Right renal cortex interstitium (tissue), 3 donors: ENCODE results near the gene DTNBP1. TPM values are rescaled to one million over a fixed set of nuclear protein-coding genes. Genes with fewer than 3 reads are reported as not detected.

Source experiments
- DNase-seq, 3 donors: peaks; one replicate each; pipeline ENCODE4 v3.0.0-alpha.2; 2013; ENCODE audit warnings: low read depth in 3 of 3, low spot score in 2 of 3
- polyA plus RNA-seq, 3 donors: library from polyadenylated mRNA; unstranded; fragments of 120-200 nt; gene quantifications; one replicate each; pipeline ENCODE4 v1.2.1, GENCODE V29; 2013; ENCODE audit not compliant: insufficient read length in 3 of 3

Gene DTNBP1
- polyA plus RNA-seq, 3 donors: 25.9 to 28.5 (median 26.7) TPM

DNA sequence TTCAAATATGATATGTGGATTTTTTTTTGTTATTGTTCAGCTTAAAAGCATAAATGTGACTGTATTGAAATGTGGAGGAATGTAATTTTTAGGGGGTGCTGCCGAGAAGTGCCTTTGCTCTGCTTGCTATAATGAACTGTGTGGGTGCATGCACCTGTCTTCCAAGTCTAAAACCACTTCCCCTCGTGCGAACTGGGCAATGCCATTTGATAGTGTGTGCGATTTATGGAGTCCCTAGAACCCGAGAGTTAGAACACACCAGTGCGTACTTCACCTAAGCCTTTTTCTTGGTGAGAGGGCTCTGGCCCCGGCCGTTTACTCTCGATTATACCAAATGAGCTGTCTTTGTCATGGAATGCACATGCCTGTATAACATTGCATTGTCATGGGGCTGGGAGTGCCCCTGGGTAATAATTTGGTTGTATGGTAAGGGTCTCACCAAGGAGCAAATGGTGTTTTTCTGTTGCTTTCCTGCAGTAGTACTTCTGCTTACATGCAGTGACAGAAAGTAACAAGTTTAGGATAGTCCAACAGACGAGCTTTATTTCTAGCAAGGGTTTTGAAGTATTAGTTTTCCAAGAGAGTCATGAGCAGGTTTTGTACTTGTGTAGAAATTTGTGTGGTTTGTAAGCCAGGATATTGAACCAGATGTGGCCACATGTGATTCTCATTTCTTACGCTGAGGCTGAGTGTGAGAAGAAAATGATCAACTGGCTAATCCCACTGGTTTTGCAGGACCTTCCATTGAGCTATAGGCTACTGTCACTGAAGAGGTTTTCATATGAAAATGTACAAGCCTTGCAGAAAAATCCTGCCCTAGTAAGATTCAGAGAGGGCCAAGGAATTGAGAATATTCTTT lies 172.4 kb downstream of the DTNBP1 start:
- DNase-seq: no peak

DNA sequence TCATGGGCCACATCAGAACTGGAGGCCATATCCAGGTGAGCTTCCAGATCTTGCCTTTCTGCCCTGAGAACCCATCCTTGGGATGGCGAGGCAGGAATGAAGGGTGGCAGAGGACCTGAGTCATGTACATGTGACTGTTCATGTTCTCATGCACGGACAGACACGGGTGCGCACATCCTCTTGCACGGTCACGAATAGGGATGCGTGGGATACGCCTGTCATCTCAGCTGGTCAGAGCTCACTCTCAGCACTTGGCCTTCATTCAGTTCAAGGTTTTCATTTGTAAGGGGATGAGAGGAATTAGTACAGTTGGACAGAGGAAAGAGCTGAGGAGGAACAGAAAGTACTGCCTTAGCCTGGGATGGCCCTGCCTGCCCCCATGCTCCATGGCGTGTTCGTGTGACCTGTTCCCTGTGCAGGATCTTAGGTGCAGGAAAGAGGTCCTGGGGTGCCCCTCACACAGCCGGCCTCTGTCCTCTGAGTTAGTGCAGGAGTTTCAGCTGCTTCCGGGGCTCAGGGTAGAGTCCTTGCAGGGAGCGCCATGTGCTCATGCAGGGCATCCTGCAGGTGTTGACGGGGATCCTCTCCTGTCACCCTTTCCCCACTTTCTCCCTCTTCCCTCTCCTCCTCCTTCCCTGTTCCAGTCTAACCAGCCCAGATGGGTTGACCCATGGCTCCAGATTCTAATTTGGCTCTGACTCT lies 173.4 kb downstream of the DTNBP1 start:
- DNase-seq: no peak

DNA sequence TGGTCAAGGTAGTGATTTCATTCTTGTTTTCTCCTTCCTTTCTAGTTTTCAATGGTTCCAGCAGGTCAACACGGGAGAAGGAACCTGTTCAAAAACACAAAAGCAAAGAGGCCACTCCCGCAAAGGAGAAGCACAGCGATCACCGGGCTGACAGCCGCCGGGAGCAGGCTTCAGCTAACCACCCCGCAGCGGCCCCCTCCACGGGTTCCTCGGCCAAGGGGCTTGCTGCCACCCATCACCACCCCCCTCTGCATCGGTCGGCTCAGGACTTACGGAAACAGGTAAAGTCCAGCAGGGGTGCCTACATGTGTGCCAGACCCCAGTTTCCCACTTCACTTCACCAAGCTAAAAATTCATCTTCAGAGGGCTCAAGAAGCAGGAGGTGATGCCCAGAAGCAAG lies 175.6 kb downstream of the DTNBP1 start:
- no peak for DNase-seq

DNA sequence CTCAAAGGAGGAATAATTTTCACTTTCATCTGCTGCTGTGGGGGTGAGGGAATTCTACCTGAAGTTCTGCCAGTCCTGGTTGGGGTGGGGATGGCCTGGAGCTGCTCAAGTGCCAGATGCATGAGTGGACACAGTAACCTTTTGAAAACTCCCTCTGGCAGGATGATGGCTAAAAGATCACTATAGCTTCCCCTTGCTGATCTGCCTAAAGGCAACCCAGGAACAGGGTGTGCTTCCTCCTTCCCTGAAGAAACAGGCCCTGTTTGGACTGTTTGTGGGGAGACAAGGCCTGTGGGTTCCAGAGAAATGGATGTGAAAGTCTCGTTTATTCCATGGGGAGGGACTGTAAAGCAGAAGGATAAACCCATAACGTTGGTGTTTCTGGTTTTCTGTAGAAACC lies 176.9 kb downstream of the DTNBP1 start:
- no peak for DNase-seq

DNA sequence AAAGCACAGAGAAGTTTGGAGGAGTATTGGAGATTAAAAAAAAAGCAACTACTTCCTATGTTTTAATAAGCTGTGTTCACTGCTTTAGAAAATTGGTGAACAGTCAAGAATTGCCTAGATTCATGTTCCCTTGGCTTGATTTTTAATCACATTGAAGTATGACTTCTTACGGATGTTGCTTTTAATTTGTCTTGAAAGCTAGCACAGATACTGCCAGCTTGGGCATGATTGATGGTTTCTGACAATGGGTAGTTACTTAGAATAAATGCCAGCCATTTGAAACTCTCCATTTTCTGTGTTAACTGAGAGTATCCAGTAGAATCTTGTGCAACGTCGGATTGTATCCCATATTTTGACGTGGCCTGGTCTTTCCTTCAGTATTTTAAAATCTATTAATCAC lies 178.0 kb downstream of the DTNBP1 start:
- DNase-seq: no peak

DNA sequence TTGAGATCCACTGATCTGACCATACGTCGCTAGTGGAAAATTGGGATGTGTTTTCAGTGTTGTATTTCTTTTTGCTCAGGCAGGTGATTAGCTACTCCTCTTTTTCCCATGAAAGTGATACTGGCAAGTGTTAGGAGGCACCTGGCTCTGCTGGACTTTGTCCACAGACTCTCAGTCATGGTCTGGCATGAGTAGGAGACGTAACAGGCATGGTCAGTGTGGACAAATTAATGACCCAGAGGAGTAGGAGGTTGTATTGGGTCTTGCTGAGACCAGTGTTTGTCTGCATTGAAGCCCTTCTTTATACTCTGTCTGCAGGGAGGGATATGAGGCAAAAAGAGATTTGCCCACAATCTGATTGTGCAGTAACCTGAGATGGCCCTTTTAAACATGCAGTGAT lies 178.7 kb downstream of the DTNBP1 start:
- no peak for DNase-seq

DNA sequence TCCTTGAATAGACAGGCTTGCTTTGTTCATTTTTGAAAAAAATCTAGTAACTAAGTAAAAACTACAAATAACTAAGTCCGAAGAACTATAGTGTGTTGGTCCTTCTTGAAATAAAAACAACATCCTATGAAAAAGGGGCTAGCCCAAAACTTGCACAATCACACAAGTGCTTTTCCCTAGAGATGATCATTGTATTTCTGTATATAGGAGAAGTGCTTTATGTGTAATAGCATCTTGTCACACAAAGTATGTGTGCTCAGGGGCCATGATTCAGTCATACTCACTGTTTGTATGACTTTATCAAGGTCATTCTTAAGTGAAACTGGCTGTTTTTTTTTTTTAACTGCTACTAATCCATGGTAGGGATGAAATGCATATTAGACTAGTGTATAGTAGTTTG lies 179.8 kb downstream of the DTNBP1 start:
- no peak for DNase-seq

DNA sequence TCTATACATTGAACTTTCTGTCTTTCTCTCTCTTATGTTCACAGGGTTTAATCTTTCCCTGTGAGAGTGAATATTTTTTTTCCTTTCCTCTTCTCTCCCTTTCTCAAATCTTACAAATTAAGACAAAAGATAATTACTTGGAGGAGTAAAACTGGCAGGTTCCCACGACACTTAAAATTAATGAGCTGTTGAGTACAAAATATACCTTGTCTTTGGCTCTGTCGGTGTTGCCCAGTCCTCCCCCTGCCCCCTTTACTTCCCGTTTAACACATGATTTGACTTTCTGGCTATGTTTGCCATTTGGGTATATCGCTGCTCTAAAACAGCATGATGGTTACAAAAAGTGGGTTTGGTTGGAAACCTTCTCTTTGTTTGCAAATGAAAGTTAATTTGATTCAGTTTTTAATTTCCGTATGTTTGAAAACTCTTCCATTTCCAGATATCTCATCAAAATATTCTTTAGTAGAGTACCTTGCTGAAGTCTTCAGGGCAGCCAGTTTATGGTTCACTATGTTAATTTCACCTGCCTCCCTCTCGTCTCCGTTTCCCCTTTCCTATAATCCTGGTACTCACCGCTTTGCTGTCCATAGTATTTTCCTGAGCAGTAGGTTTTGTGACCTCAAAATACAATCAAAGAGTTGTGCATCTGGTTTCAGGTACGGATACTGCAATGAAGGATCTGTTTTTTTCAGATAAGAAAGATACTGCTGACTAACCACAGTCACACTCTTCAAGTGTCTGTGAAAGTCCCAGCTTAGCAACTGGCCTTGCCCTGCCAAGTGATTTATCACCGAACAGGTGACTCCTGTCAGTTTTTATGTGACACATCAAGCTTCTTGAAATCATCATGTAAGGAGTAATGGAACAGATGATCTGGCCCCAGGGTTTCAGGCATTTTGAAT lies 181.2 kb downstream of the DTNBP1 start:
- DNase-seq: no peak

DNA sequence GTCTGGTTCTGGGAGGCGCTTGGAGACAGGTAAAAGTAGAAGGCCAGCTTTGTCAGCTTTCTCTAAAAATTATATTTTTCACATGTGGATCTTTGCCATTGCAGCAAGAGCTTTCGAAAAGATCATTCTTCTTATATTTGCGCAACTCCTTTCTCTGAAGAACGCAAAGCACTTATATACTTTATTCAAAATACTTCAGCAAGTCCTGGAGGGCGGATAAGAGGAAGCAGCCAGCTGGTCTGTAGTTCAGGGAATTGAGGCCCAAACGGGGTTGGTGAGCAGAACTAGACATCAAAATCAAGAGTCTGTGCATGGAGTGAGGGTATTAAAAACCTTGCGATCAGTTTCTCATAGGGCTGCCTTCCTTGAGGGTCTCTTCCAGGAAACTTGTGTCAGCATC lies 182.3 kb downstream of the DTNBP1 start:
- no peak for DNase-seq

DNA sequence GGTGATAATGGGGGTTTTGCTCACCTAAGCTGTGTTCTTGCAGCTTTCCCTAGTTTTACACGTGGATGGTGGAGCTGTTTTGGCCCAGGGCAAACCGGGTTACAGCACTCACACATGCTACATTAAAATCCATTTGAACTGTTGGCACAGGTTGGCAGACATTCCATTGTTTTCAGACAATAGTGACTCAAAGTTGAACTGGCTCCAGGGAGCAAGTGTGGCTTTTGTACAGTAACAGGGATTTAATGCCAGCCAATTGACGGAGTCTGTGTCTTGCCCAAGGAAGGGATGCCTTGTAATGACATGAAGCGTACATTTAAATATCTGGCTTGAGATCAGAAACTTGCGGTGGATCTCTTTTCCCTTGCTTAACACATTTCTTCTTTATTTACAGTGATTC lies 183.1 kb downstream of the DTNBP1 start:
- no peak for DNase-seq

DNA sequence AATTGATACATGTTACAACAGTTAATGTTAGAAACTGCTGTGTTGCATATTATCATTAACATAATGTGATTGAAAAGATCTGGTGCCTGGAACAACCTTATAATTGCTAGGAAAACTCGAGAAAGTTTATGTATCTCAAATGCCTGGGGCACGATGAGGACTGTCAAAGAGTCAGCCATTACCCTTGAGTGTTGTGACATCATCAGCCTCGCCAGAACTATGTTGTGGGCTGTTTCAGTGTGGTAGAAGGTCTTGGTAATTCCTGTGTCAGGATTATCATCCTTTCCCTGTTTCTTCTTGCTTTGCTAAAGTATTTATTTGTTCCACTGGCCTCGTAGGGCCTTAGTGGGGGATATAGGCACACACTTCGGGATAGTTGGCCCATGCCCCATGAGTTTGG lies 185.1 kb downstream of the DTNBP1 start:
- DNase-seq: no peak

DNA sequence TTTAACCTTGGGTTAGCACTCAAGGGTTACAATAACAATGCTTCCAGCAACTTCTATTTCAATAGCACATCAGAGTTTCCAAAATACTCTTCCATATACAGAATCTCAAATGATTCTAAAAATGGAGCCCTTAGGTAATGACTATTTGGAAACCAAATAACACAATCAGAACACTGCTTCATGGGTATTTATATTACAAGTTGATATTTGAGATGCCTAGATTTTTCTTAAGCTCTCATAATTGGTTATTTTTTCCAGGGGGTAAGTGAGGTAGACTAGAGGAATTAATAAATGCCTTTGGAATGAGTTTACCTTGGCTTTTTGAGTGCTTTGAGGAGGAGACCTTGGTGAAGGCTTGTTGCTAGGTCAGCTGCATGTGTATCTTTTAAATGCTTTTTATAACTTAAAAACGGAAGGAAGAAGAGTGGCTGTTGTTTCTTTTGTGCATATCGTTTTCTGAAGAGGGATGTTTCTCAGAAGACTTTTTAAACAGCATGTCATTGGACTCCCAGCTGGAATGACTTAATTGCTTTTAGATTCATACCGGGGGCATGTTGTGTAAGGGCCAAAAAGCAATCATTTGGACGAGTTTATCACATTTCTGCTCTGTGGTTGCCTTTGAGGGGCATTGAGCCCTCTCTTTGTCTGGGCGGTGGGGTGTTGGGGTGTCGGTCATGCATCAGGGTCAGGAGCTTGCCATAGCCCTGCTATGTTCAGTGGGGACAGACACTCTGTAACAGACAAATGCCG lies 186.0 kb downstream of the DTNBP1 start:
- DNase-seq: no peak

DNA sequence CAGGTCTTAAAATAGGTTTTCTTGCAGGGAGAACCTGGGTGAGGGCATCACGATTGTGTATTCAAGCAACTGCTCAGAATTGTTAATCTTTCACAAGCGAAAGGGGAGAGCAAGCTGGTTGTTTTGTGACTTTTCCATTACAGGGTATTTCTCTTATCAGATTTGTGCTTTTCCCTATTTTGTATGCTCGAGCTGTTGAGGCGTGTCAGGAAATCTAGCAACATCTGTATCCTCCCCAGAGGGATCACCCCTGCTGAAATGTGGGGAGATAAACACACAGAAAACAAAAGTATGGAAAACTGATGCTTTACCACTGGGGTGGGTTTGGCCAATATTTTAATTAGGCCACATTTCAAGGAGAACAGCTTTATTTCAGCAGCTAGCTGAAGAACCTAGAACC lies 187.0 kb downstream of the DTNBP1 start:
- no peak for DNase-seq

DNA sequence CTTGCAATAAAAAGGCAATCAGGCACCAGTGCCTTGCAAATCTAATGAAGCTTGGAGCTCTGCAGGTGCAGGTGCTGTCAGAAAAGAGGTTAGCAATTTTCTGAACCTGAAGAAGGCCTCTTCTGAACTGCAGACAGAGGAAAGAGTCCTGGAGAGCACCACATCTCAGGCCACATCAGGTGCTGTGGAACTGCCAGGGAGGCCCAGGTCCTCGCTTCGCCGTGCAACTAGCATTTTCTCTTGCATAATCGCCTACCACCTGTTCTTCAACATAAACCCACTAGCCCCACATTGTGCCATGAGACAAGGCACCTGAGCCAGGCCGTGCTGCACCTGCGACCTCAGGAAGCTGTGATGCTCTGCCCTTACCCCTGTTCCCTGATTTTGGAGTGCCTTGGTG lies 187.6 kb downstream of the DTNBP1 start:
- DNase-seq: no peak

DNA sequence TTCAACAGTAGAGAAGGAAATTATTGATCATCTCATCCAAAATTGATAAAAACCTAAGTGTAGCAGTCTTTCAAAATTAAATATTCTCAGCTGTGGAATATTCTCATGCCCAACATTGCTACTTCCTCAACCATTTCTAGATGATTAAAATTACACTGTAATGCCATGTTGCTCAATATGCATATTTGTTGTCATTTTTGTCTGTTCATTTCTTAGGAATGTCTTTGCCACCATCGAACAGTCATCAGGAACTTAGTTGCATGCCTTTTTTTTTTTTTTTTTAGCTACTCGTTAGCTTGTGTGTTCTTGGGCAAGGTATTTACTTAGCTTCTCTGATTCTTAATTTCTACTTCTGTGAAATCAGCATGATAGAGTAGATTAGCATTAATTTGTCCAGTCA lies 188.6 kb downstream of the DTNBP1 start:
- DNase-seq: no peak

DNA sequence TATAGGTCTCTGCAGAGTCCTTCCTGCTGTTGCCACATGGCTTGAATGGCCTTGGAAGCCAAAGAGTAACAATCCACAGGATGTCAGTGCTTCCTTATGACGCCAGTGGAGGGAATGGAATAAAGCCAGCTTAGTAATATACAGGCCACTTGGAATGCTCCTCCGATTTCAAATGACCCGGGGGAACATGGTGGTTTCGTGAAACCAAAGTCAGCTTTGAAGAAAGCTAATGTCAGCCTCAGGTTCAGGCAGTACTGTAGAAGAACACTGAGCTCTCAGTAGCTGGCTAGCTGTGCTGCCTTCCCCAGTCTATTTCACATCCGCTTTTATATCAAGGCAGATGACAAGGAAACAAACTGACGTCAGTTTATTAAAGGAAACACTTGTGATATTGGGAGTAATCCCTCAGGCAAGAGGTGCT lies 189.1 kb downstream of the DTNBP1 start:
- DNase-seq: no peak

DNA sequence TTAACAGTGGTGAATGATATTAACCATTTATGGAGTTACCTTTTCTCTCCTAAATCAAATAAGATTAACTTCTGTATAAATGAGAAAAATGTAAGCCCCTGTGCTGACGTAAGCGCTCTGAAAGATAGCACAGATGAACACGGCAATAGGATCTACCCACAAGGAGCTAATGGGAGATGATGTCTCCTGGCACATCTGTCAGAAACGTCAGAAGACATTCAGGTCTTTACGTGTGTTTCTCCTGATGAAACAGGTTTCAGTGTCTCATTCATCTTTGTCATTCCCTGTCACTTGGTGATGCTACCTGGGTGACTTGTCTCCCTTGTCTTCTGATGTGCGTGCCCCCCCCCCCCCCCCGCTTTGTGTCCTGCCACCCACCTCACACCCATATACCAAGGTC lies 189.7 kb downstream of the DTNBP1 start:
- no peak for DNase-seq
